IMR-90 (cell line): ENCODE data around the gene SELENOH. TPM values are rescaled to one million over a fixed set of nuclear protein-coding genes. Genes with fewer than 3 reads are reported as not detected.

ENCODE experiments used
- ATAC-seq: fragments of 200-7000 bp; cut with Tn5 transposase; 2 replicates; pipeline ENCODE4 v1.9.1; 2020; ENCODE audit warnings: low read depth, mild to moderate bottlenecking, moderate library complexity
- Bru-seq: library from RNA; stranded (reverse); fragments of 400-500 nt; gene quantifications from one replicate; lab custom pipeline; 2021; lab: Mats Ljungman, UMichigan
- BruChase-seq, 2 experiments: library from RNA; stranded (reverse); fragments of 400-500 nt; gene quantifications; one replicate each; lab custom pipeline; 2021; lab: Mats Ljungman, UMichigan
- BruUV-seq: library from RNA; stranded (reverse); fragments of 400-500 nt; replicated peaks from 2 replicates; lab custom pipeline; 2021; lab: Mats Ljungman, UMichigan
- CTCF ChIA-PET: fragments of 300-600 bp; formaldehyde crosslinking; extraction: SDS; loops from one replicate; lab custom pipeline; 2021; ENCODE audit warnings: antibody characterized with exemption; lab: Yijun Ruan, JAX
- POLR2A ChIA-PET: fragments of 300-600 bp; sonication (Branson Sonifier 250); formaldehyde crosslinking; loops from one replicate; lab custom pipeline; 2022; ENCODE audit warnings: antibody characterized with exemption; ENCODE audit not compliant: unreplicated experiment; lab: Charles Lee
- DNase-seq: peaks from one replicate; pipeline ENCODE4 v3.0.0; 2013
- H2AFZ ChIP-seq: replicated peaks from 2 replicates; pipeline ENCODE3; 2013; ENCODE audit warnings: low read length, mild to moderate bottlenecking; ENCODE audit not compliant: poor library complexity
- H2AK5ac ChIP-seq: 2 replicates; pipeline ENCODE4 v1.6.1; 2013; ENCODE audit warnings: low read depth, low read length, inconsistent platforms
- H2AK9ac ChIP-seq: replicated peaks from 2 replicates; pipeline ENCODE3; 2013; ENCODE audit warnings: mild to moderate bottlenecking, low read depth, low read length, moderate library complexity; ENCODE audit not compliant: poor library complexity
- H2BK120ac ChIP-seq: 2 replicates; pipeline ENCODE4 v1.6.1; 2013; ENCODE audit warnings: low read depth, low read length, inconsistent platforms
- H2BK15ac ChIP-seq: 3 replicates; pipeline ENCODE4 v1.6.1; 2013; ENCODE audit warnings: low read depth, low read length, inconsistent platforms
- H2BK20ac ChIP-seq: 2 replicates; pipeline ENCODE4 v1.6.1; 2013; ENCODE audit warnings: low read depth, mild to moderate bottlenecking, inconsistent platforms, low read length, moderate library complexity
- H2BK5ac ChIP-seq: 2 replicates; pipeline ENCODE4 v1.6.1; 2013; ENCODE audit warnings: mild to moderate bottlenecking, low read depth, low read length, inconsistent platforms; ENCODE audit not compliant: poor library complexity, severe bottlenecking
- H3K14ac ChIP-seq: replicated peaks from 2 replicates; pipeline ENCODE4 v1.6.1; 2013; ENCODE audit warnings: low read depth, low read length, inconsistent platforms
- H3K18ac ChIP-seq: 2 replicates; pipeline ENCODE4 v1.6.1; 2013; ENCODE audit warnings: low read depth, low read length, control low read depth
- H3K23ac ChIP-seq: 2 replicates; pipeline ENCODE4 v1.6.1; 2013; ENCODE audit warnings: low read depth, low read length, inconsistent platforms
- H3K27ac ChIP-seq: 2 replicates; pipeline ENCODE4 v1.5.1; 2013; ENCODE audit warnings: mild to moderate bottlenecking, control low read depth, low read length; ENCODE audit not compliant: insufficient read depth
- H3K27me3 ChIP-seq: 2 replicates; pipeline ENCODE4 v1.6.1; 2013; ENCODE audit warnings: low read length; ENCODE audit not compliant: control insufficient read depth, insufficient read depth
- H3K36me3 ChIP-seq: 2 replicates; pipeline ENCODE4 v1.6.1; 2013; ENCODE audit warnings: low read length, mixed read lengths; ENCODE audit not compliant: control insufficient read depth, insufficient read depth
- H3K4ac ChIP-seq: 2 replicates; pipeline ENCODE4 v1.6.1; 2013; ENCODE audit warnings: low read depth, low read length, inconsistent platforms
- H3K4me1 ChIP-seq: 2 replicates; pipeline ENCODE4 v1.6.1; 2013; ENCODE audit warnings: low read length, mixed read lengths; ENCODE audit not compliant: control insufficient read depth, insufficient read depth
- H3K4me2 ChIP-seq: 2 replicates; pipeline ENCODE4 v1.6.1; 2013; ENCODE audit warnings: low read depth, mild to moderate bottlenecking, control low read depth, low read length, moderate library complexity
- H3K4me3 ChIP-seq: 2 replicates; pipeline ENCODE4 v1.5.1; 2013; ENCODE audit warnings: low read depth, mild to moderate bottlenecking, control low read depth, low read length, moderate library complexity; ENCODE audit not compliant: insufficient read depth
- H3K56ac ChIP-seq: 2 replicates; pipeline ENCODE4 v1.6.1; 2013; ENCODE audit warnings: low read length, inconsistent platforms; ENCODE audit not compliant: insufficient read depth; ENCODE audit errors: extremely low read depth
- H3K79me1 ChIP-seq, 2 experiments: 2 replicates each; pipeline ENCODE4 v1.6.1; 2013; ENCODE audit warnings: low read length in 2 of 2, inconsistent platforms in 1 of 2, low read depth in 1 of 2
- H3K9ac ChIP-seq: 2 replicates; pipeline ENCODE4 v1.6.1; 2013; ENCODE audit warnings: low read depth, low read length, control low read depth
- H3K9me1 ChIP-seq: 2 replicates; pipeline ENCODE4 v1.6.1; 2013; ENCODE audit warnings: low read length, inconsistent platforms; ENCODE audit not compliant: insufficient read depth
- H3K9me3 ChIP-seq: 2 replicates; pipeline ENCODE4 v1.6.1; 2013; ENCODE audit warnings: low read length; ENCODE audit not compliant: control insufficient read depth, insufficient read depth
- H4K20me1 ChIP-seq: 2 replicates; pipeline ENCODE4 v1.6.1; 2013; ENCODE audit warnings: low read length, inconsistent platforms; ENCODE audit not compliant: insufficient read depth
- H4K5ac ChIP-seq: 2 replicates; pipeline ENCODE4 v1.6.1; 2013; ENCODE audit warnings: mild to moderate bottlenecking, low read depth, low read length, control low read depth
- H4K8ac ChIP-seq, 2 experiments: 2 replicates each; pipeline ENCODE4 v1.6.1; 2013; ENCODE audit warnings: low read depth in 2 of 2, low read length in 2 of 2, control low read depth in 1 of 2, inconsistent platforms in 1 of 2
- H4K91ac ChIP-seq: 2 replicates; pipeline ENCODE4 v1.6.1; 2013; ENCODE audit warnings: low read depth, low read length, inconsistent platforms; ENCODE audit not compliant: insufficient read depth
- BHLHE40 ChIP-seq: fragments of 150-350 bp; IDR thresholded peaks from 2 replicates; pipeline ENCODE4 v1.6.1; 2016; ENCODE audit warnings: mild to moderate bottlenecking, low read depth, low read length
- CEBPB ChIP-seq: IDR thresholded peaks from 2 replicates; pipeline ENCODE4 v1.6.1; 2012; ENCODE audit warnings: low read depth, low read length, improper control_type of control experiment
- FOS ChIP-seq: fragments of 150-350 bp; IDR thresholded peaks from 2 replicates; pipeline ENCODE4 v1.6.1; 2016; ENCODE audit warnings: low read depth, low read length
- MAFK ChIP-seq: IDR thresholded peaks from 2 replicates; pipeline ENCODE4 v1.6.1; 2012; ENCODE audit warnings: low read depth, low read length, improper control_type of control experiment
- MAZ ChIP-seq: IDR thresholded peaks from 2 replicates; pipeline ENCODE4 v1.6.1; 2012; ENCODE audit warnings: low read depth, mild to moderate bottlenecking, low read length, improper control_type of control experiment, moderate library complexity, borderline replicate concordance
- MXI1 ChIP-seq: IDR thresholded peaks from 2 replicates; pipeline ENCODE4 v1.6.1; 2012; ENCODE audit warnings: low read depth, mild to moderate bottlenecking, low read length, moderate library complexity, borderline replicate concordance
- NFE2L2 ChIP-seq: fragments of 150-350 bp; IDR thresholded peaks from 2 replicates; pipeline ENCODE4 v1.6.1; 2016; ENCODE audit warnings: low read depth, mild to moderate bottlenecking, low read length
- POLR2A ChIP-seq: IDR thresholded peaks from 2 replicates; pipeline ENCODE4 v1.6.1; 2012; ENCODE audit warnings: mild to moderate bottlenecking, low read depth, low read length
- RCOR1 ChIP-seq: IDR thresholded peaks from 2 replicates; pipeline ENCODE4 v1.6.1; 2012; ENCODE audit warnings: mild to moderate bottlenecking, low read length, improper control_type of control experiment; ENCODE audit not compliant: insufficient replicate concordance
- RFX5 ChIP-seq: IDR thresholded peaks from 2 replicates; pipeline ENCODE4 v1.8.0; 2012; ENCODE audit warnings: low read depth, mild to moderate bottlenecking, low read length, moderate library complexity
- WGBS, 2 experiments: methylation state at CpG; one replicate each; pipeline versions ENCODE4 v1.1.5 to v1.1.7; 2013; ENCODE audit warnings: missing lambda C conversion rate in 2 of 2; ENCODE audit not compliant: insufficient read length in 1 of 2; ENCODE audit errors: extremely low coverage in 2 of 2; 5-methylcytosine and 5-hydroxymethylcytosine counted together
- dilution Hi-C: fragments of 300-500 bp; cut with HindIII; formaldehyde crosslinking; loops from one replicate; pipeline ENCODE4 v1.14.3; 2018; ENCODE audit warnings: low sequenced_read_pairs; ENCODE audit not compliant: unreplicated experiment
- in situ Hi-C: fragments of 300-500 bp; cut with MboI; formaldehyde crosslinking; loops from 3 replicates; pipeline ENCODE4 v1.14.3; 2019; ENCODE audit warnings: low sequenced_read_pairs, inconsistent platforms, mixed read lengths
- intact Hi-C: fragments of 100-400 bp; cut with micrococcal nuclease; formaldehyde crosslinking; loops from 2 replicates; pipeline ENCODE4 v1.10.0; 2022
- long read RNA-seq: library from polyadenylated mRNA; unstranded; transcript quantifications from one replicate; pipeline ENCODE4 v2.0.0, GENCODE V29; 2021; ENCODE audit not compliant: unreplicated experiment
- polyA plus RNA-seq, 3 experiments: library from polyadenylated mRNA; depleted of rRNA; stranded (reverse); fragments of >200 nt; gene quantifications; 2 replicates each; pipeline ENCODE4 v1.2.3, GENCODE V29; 2012; ENCODE audit warnings: low replicate concordance in 1 of 3
- total RNA-seq: library from RNA; depleted of rRNA; stranded (reverse); fragments of >200 nt; gene quantifications from 2 replicates; pipeline ENCODE4 v1.2.3, GENCODE V29; 2012; rRNA removed
- TF ChIP-seq, protein P1 (sequence below): fragments of 150-350 bp; IDR thresholded peaks from 2 replicates; pipeline ENCODE4 v1.6.1; 2017; ENCODE audit warnings: mild to moderate bottlenecking, antibody characterized with exemption, low read length, low read depth
- TF ChIP-seq, protein P2 (sequence below): fragments of 150-350 bp; IDR thresholded peaks from 2 replicates; pipeline ENCODE4 v1.6.1; 2016; ENCODE audit warnings: low read depth, mild to moderate bottlenecking, low read length, moderate library complexity, borderline replicate concordance

Gene SELENOH, protein sequence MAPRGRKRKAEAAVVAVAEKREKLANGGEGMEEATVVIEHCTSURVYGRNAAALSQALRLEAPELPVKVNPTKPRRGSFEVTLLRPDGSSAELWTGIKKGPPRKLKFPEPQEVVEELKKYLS
- 40.3 and 48.9 TPM in 2 replicates for total RNA-seq
- 107 and 137 TPM in 2 replicates for polyA plus RNA-seq (2012; rRNA removed)
- 241 and 354 TPM in 2 replicates for polyA plus RNA-seq (2012; cell fraction: cytosol; rRNA removed)
- polyA plus RNA-seq (2012; cell fraction: nucleus; rRNA removed; ENCODE audit: low replicate concordance): 109 and 132 TPM in 2 replicates
- percentile 95 among the genes with signal in this experiment for Bru-seq, nascent RNA
- BruChase-seq, experiment 1, labeled RNA remaining after a 6-hour chase: percentile 94 among the genes with signal in this experiment
- percentile 96 among the genes with signal in this experiment for BruChase-seq, experiment 2, labeled RNA remaining after a 2-hour chase
- long read RNA-seq, transcript SELENOH-204 (4 exons, 818 nt): major isoform, 55 of 65 reads
- long read RNA-seq, partial matches to known transcripts: 5 of 65 reads
- long read RNA-seq, other reads (novel, unspliced or antisense): 2 of 65 reads

DNA sequence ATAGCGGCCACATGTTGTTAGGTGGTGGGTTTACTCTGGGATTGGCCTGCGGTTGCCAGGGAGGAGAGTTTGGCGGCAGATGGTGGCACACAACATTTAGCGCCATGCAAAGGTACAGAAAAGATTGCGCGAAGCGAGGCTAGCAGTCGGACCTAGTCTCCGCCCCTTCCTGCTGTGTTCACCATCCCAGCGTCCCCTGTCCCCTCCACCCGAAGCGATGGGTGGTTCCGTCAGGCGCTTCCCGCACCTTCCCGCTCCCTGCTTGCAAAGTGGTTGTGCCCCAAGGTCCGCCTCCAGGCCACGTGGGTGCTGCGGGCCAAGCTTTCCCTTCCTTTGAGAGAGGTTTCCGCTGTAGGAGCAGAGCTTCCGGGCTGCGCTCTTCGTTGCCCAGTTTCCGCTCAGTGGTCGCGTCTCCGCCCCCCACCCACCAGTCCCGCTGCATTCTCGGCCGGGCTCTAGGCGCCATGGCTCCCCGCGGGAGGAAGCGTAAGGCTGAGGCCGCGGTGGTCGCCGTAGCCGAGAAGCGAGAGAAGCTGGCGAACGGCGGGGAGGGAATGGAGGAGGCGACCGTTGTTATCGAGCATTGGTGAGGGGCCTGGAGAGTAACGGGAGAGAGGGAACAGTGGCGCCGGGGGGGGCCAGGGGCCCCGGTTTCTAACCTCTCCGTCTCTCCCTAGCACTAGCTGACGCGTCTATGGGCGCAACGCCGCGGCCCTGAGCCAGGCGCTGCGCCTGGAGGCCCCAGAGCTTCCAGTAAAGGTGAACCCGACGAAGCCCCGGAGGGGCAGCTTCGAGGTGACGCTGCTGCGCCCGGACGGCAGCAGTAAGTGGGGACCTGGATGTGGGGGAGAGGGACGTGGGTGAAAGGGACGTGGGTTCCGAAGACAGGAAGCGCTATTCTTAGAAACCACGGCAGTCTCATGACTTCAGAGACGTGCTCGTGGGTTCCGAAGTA, at the start of gene SELENOH:
Gene SELENOH (plus strand): TSS at position 360 of the 955 bp plus-strand sequence. CDS start 105 bp downstream, at position 465.
- Histone ChIP-seq H3K27me3 (no peaks in the 10 kb centered on the region), H4K8ac (peak within 1 kb of the TSS; percentile 76 to 99), H3K23ac (peak within 1 kb of the TSS; percentile 91), H4K20me1 (no peaks in the 10 kb centered on the region), H3K4ac (peak within 1 kb of the TSS; percentile 92), H3K14ac (peak within 1 kb of the TSS; percentile 95), H2AFZ (peak within 1 kb of the TSS; percentile 94), H2BK120ac (peak within 1 kb of the TSS; percentile 17; the same call in 1 of the 2 replicates), H2BK20ac (no peak within 1 kb of the TSS), H3K27ac (peak within 1 kb of the TSS; percentile 86), H2AK9ac (peak within 1 kb of the TSS; percentile 98), H3K4me1 (peaks cover 2% of the 10 kb centered on the region; the same call in 1 of the 2 replicates), H3K4me2 (peak within 1 kb of the TSS; percentile 97), H4K91ac (peak within 1 kb of the TSS; percentile 77), H3K4me3 (peak within 1 kb of the TSS; percentile 63), H3K9me1 (0 out of 2 replicates have a peak, but pooled peaks cover 3% of the 10 kb centered on the region), H4K5ac (peak within 1 kb of the TSS; percentile 74), H3K36me3 (peaks cover 41% of the 10 kb centered on the region), H3K9me3 (no peaks in the 10 kb centered on the region), H3K56ac (peak within 1 kb of the TSS; percentile 83), H3K9ac (peak within 1 kb of the TSS; percentile 80), H2AK5ac (peak within 1 kb of the TSS; percentile 78), H3K79me1 (peaks cover 29 to 42% of the 10 kb centered on the region in 2 experiments), H3K18ac (no peak within 1 kb of the TSS; the same call in 1 of the 2 replicates), H2BK15ac (no peak within 1 kb of the TSS), H2BK5ac (peak within 1 kb of the TSS; percentile 75)
- DNase-seq: peak; percentile 98
- peak; percentile 97 for ATAC-seq
- dilution Hi-C loops: no loop called here
- POLR2A ChIA-PET: interaction anchor here (0.6 to 1.2 kb wide), 2 partner anchors 20 to 58 kb away, joined by 4 to 5 read pairs; no protein-coding TSS in a partner anchor
- no TSS peak for BruUV-seq
- 3% methylated on average over 6 of the region's 75 CpGs; no CpG with 5 or more reads in 1 of the 2 experiments for WGBS, 2 experiments
- intact Hi-C loops: loop anchor here (2.0 to 10.0 kb wide), 3 partner anchors 37 to 771 kb away; no protein-coding TSS in a partner anchor
- in situ Hi-C loops: loop anchor here (10.0 kb wide), 1 partner anchor 773 kb away; no protein-coding TSS in a partner anchor
- CTCF ChIA-PET: no interaction called here
- peak; percentile 97 for TF ChIP-seq MXI1
- no peak for TF ChIP-seq RCOR1
- TF ChIP-seq, protein P1, sequence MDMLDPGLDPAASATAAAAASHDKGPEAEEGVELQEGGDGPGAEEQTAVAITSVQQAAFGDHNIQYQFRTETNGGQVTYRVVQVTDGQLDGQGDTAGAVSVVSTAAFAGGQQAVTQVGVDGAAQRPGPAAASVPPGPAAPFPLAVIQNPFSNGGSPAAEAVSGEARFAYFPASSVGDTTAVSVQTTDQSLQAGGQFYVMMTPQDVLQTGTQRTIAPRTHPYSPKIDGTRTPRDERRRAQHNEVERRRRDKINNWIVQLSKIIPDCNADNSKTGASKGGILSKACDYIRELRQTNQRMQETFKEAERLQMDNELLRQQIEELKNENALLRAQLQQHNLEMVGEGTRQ: peak; percentile 95
- peak; percentile 88 for TF ChIP-seq POLR2A
- TF ChIP-seq BHLHE40: peak; percentile 93
- no peak for TF ChIP-seq NFE2L2
- TF ChIP-seq FOS: no peak
- TF ChIP-seq CEBPB: peak; percentile 20; the same call in 1 of the 2 replicates
- TF ChIP-seq MAZ: peak; percentile 87
- peak; percentile 95 for TF ChIP-seq RFX5
- no peak for TF ChIP-seq MAFK
- TF ChIP-seq, protein P2, sequence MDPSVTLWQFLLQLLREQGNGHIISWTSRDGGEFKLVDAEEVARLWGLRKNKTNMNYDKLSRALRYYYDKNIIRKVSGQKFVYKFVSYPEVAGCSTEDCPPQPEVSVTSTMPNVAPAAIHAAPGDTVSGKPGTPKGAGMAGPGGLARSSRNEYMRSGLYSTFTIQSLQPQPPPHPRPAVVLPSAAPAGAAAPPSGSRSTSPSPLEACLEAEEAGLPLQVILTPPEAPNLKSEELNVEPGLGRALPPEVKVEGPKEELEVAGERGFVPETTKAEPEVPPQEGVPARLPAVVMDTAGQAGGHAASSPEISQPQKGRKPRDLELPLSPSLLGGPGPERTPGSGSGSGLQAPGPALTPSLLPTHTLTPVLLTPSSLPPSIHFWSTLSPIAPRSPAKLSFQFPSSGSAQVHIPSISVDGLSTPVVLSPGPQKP: no peak
